Neural crest cell (in vitro differentiated cells): Measurements from ENCODE around the gene EZR. TPM values are rescaled to one million over a fixed set of nuclear protein-coding genes. Genes with fewer than 3 reads are reported as not detected.

ENCODE experiments used
- DNase-seq: peaks from one replicate; pipeline ENCODE4 v3.0.0; 2021; ENCODE audit warnings: low read depth, mixed read lengths, low spot score
- H3K27ac Mint-ChIP-seq: one replicate; pipeline ENCODE4 v1.8.0; 2021; ENCODE audit warnings: mild to moderate bottlenecking, mixed read lengths; ENCODE audit not compliant: unreplicated experiment
- H3K27me3 Mint-ChIP-seq: 2 replicates; pipeline ENCODE4 v1.8.0; 2021; ENCODE audit warnings: low read depth, mild to moderate bottlenecking, mixed read lengths
- H3K36me3 Mint-ChIP-seq: 2 replicates; pipeline ENCODE4 v1.8.0; 2021; ENCODE audit warnings: low read depth, mild to moderate bottlenecking, mixed read lengths
- H3K4me1 Mint-ChIP-seq: 2 replicates; pipeline ENCODE4 v1.8.0; 2021; ENCODE audit warnings: mixed read lengths
- H3K4me3 Mint-ChIP-seq: one replicate; pipeline ENCODE4 v1.8.0; 2021; ENCODE audit warnings: mild to moderate bottlenecking, mixed read lengths
- H3K9me3 Mint-ChIP-seq: 2 replicates; pipeline ENCODE4 v1.8.0; 2021; ENCODE audit warnings: mixed read lengths
- CTCF ChIP-seq: fragments of 200-600 bp; sonication (generic); conservative IDR thresholded peaks from 2 replicates; pipeline ENCODE4 v1.5.0; 2021; ENCODE audit warnings: antibody characterized with exemption, mild to moderate bottlenecking
- total RNA-seq: library from RNA; stranded (reverse); gene quantifications from 2 replicates; pipeline ENCODE4 v1.2.1, GENCODE V29; 2021

EZR gene
- total RNA-seq, 1 donor from 2014 or later = 88.2 TPM

- no peak overlapping the region for H3K4me3 Mint-ChIP-seq
- H3K27ac Mint-ChIP-seq = no peak overlapping the region
- no peaks in the 10 kb centered on the region for H3K36me3 Mint-ChIP-seq
- H3K27me3 Mint-ChIP-seq = no peaks in the 10 kb centered on the region
- no peak for TF ChIP-seq CTCF
- DNase-seq = no peak
- no peaks in the 10 kb centered on the region for H3K9me3 Mint-ChIP-seq
- H3K4me1 Mint-ChIP-seq = peaks cover 3% of the 10 kb centered on the region
Observed at GRCh38 chr6:158861686-158862381, 42.7 kb upstream of the EZR start.

GRCh38 chr6:158860279-158860865, 41.2 kb upstream of the EZR start:
- no peak for DNase-seq
- TF ChIP-seq CTCF = no peak
- Mint-ChIP-seq H3K4me3 (no peak overlapping the region), H3K27me3 (no peaks in the 10 kb centered on the region), H3K9me3 (no peaks in the 10 kb centered on the region), H3K4me1 (peaks cover 3% of the 10 kb centered on the region), H3K27ac (no peak overlapping the region), H3K36me3 (no peaks in the 10 kb centered on the region)

- DNase-seq = no peak
- Mint-ChIP-seq H3K27me3 (no peaks in the 10 kb centered on the region), H3K4me3 (no peak overlapping the region), H3K9me3 (no peaks in the 10 kb centered on the region), H3K27ac (no peak overlapping the region), H3K36me3 (no peaks in the 10 kb centered on the region), H3K4me1 (peaks cover 7% of the 10 kb centered on the region)
- no peak for TF ChIP-seq CTCF
Observed at GRCh38 chr6:158856261-158856660, 37.1 kb upstream of the EZR start.

GRCh38 chr6:158854214-158855101, 35.3 kb upstream of the EZR start:
- no peak overlapping the region for H3K4me3 Mint-ChIP-seq
- no peak for DNase-seq
- H3K9me3 Mint-ChIP-seq = no peaks in the 10 kb centered on the region
- no peak overlapping the region for H3K27ac Mint-ChIP-seq
- no peaks in the 10 kb centered on the region for H3K36me3 Mint-ChIP-seq
- no peaks in the 10 kb centered on the region for H3K27me3 Mint-ChIP-seq
- peaks cover 16% of the 10 kb centered on the region for H3K4me1 Mint-ChIP-seq
- TF ChIP-seq CTCF = no peak

DNA sequence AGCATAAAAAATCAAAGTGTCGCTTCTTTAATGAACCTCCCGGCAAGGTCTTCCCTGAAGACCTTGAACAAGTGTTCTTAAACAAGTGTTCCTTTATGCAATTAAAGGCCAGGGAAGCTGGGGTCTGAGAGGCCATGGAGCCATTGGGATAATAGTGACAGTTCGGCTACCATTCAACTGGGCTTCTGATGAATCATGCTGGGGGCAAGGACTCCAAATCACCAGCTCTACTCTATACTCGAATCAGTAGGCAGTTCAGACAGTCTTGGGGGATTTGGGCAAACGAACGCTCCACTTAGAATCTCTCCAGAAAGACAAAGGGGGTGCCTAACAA, 34.7 kb upstream of the EZR start:
- H3K27ac Mint-ChIP-seq = no peak overlapping the region
- peaks cover 16% of the 10 kb centered on the region for H3K4me1 Mint-ChIP-seq
- no peaks in the 10 kb centered on the region for H3K9me3 Mint-ChIP-seq

More for the DNA sequence above, 34.7 kb upstream of the EZR start:
- no peaks in the 10 kb centered on the region for H3K36me3 Mint-ChIP-seq
- H3K27me3 Mint-ChIP-seq = no peaks in the 10 kb centered on the region
- no peak overlapping the region for H3K4me3 Mint-ChIP-seq
- DNase-seq = no peak
- no peak for TF ChIP-seq CTCF
